Astrocyte of the cerebellum (primary cell): ENCODE data around the gene NCBP3.

ENCODE experiments used
- DNase-seq: peaks from one replicate; pipeline ENCODE4 v3.0.0-alpha.2; 2011; ENCODE audit warnings: low read depth
- H3K4me3 ChIP-seq: 2 replicates; pipeline ENCODE4 v1.5.1; 2011; ENCODE audit warnings: mild to moderate bottlenecking, low read depth, low read length, moderate library complexity
- in situ Hi-C: cut with HindIII; loops from 2 replicates; pipeline ENCODE4 v1.10.0; 2017; ENCODE audit warnings: low sequenced_read_pairs
- TF ChIP-seq, protein P1 (sequence below): IDR thresholded peaks from 2 replicates; pipeline ENCODE4 v1.5.1; 2012; ENCODE audit warnings: low read length, low read depth, moderate library complexity, mild to moderate bottlenecking; ENCODE audit errors: missing control alignments

The NCBP3 gene, protein sequence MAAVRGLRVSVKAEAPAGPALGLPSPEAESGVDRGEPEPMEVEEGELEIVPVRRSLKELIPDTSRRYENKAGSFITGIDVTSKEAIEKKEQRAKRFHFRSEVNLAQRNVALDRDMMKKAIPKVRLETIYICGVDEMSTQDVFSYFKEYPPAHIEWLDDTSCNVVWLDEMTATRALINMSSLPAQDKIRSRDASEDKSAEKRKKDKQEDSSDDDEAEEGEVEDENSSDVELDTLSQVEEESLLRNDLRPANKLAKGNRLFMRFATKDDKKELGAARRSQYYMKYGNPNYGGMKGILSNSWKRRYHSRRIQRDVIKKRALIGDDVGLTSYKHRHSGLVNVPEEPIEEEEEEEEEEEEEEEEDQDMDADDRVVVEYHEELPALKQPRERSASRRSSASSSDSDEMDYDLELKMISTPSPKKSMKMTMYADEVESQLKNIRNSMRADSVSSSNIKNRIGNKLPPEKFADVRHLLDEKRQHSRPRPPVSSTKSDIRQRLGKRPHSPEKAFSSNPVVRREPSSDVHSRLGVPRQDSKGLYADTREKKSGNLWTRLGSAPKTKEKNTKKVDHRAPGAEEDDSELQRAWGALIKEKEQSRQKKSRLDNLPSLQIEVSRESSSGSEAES

GRCh38 chr17:3845621-3846436 is at the start of gene NCBP3:
Gene NCBP3, minus strand, starts transcription at chr17:3846246. Its CDS starts 23 bp downstream, at chr17:3846223.
- in situ Hi-C loops, result no loop called here
- H3K4me3 ChIP-seq, result peak within 1 kb of the TSS; percentile 95
- TF ChIP-seq, protein P1, sequence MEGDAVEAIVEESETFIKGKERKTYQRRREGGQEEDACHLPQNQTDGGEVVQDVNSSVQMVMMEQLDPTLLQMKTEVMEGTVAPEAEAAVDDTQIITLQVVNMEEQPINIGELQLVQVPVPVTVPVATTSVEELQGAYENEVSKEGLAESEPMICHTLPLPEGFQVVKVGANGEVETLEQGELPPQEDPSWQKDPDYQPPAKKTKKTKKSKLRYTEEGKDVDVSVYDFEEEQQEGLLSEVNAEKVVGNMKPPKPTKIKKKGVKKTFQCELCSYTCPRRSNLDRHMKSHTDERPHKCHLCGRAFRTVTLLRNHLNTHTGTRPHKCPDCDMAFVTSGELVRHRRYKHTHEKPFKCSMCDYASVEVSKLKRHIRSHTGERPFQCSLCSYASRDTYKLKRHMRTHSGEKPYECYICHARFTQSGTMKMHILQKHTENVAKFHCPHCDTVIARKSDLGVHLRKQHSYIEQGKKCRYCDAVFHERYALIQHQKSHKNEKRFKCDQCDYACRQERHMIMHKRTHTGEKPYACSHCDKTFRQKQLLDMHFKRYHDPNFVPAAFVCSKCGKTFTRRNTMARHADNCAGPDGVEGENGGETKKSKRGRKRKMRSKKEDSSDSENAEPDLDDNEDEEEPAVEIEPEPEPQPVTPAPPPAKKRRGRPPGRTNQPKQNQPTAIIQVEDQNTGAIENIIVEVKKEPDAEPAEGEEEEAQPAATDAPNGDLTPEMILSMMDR, result peak; percentile 91
- peak; percentile 84 for DNase-seq

- DNase-seq, result no peak
- in situ Hi-C loops, result no loop called here
- TF ChIP-seq, protein P1, result no peak
- H3K4me3 ChIP-seq, result no peak overlapping the region
These were observed 49.3 kb upstream of the NCBP3 start for GRCh38 chr17:3895354-3895753.

GRCh38 chr17:3894911-3895343 is 48.9 kb upstream of the NCBP3 start:
- in situ Hi-C loops, result no loop called here
- H3K4me3 ChIP-seq, result no peak overlapping the region
- DNase-seq, result no peak
- TF ChIP-seq, protein P1, result no peak

DNA sequence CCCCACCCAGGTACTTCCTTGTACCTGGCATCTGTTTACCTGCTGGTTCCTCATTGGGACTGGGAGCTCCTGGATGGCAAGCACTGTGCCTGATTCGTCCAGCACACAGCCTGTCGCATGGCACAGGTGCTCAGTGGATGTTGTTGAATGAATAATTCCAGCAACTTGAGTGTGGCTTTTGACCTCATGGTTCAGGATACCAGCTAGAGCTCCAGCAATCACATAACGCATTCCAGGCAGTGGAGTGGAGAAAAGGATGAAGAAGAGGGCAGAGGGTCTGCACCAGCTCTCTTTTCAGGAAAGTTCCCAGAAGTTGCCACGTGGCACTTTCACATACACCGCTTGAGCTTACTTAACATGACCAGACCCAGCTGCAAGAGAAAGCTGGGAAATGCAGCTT is 48.1 kb upstream of the NCBP3 start:
- no peak overlapping the region for H3K4me3 ChIP-seq
- no peak for DNase-seq
- TF ChIP-seq, protein P1, result no peak
- in situ Hi-C loops, result no loop called here

- in situ Hi-C loops, result no loop called here
- no peak for DNase-seq
- TF ChIP-seq, protein P1, result no peak
- no peak overlapping the region for H3K4me3 ChIP-seq
These were observed 47.7 kb upstream of the NCBP3 start for GRCh38 chr17:3893720-3894116.

DNA sequence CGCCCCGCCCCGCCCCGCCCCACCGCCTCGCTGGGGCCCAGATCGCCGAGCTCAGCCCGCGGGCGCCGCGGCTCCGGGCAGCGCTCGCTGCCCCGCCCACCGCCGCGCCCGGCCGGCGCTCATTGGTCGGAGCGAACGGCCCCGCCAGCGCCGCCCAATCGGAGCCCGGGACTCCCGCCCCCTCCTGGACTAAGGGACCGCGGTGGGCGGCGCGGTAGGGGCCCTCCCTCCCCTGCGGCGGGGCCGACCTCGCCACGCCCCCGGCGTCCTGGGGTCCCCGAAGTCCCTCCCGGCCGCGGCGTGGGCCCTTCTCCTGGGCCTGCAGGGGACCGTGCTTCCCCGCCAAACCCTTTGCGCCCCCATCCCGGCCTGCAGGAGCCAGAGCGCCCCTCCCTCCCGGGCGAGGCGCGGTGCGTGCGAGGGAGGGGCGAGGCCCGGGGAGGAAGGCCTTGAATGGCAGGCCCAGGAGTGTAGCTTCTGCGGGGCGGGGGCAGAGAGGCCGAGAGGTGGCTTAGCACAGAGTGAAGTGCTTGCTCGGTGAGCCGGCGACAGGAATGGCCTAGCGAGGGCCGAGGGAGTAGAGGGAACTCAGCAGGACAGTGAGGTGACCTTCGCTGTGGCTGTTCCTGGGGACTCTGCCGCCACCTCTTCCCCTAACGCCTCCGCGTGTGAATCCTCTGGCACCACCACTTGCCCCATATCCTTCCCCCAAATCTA is 47.1 kb upstream of the NCBP3 start, which contains the start of gene CAMKK1:
TSS of gene CAMKK1 (minus strand) at position 51 of the 717 bp plus-strand sequence. CDS start 7,366 bp downstream, outside the sequence.
- in situ Hi-C loops, result no loop called here
- DNase-seq, result no peak
- H3K4me3 ChIP-seq, result peak within 1 kb of the TSS; percentile 58
- TF ChIP-seq, protein P1, result no peak
